ENCODE results near the gene DUSP10. TPM values are rescaled to one million over a fixed set of nuclear protein-coding genes. Genes with fewer than 3 reads are reported as not detected.

Gene DUSP10
- total RNA-seq, 1 experiment from 2014 or later, result 15.9 TPM

- H3K27me3 Mint-ChIP-seq (ENCODE audit: insufficient read depth, unreplicated experiment), result no peaks in the 10 kb centered on the region
- intact Hi-C loops (cut with micrococcal nuclease), result no loop called here
- DNase-seq (ENCODE audit: unreplicated experiment), result no peak
- peak overlapping the region; percentile 8 for H3K27ac Mint-ChIP-seq (ENCODE audit: low read depth, unreplicated experiment)
- peaks cover 56% of the 10 kb centered on the region for H3K36me3 Mint-ChIP-seq (ENCODE audit: insufficient read depth, unreplicated experiment)
- POLR2A ChIA-PET, result interaction anchor here (0.8 to 2.7 kb wide), 4 partner anchors 8 to 37 kb away, joined by 3 to 15 read pairs (median 4); partner anchors contain the start of gene DUSP10
- CTCF ChIA-PET, result interaction anchor here (0.6 to 2.7 kb wide), 5 partner anchors 14 to 182 kb away, joined by 3 to 14 read pairs (median 3); no protein-coding TSS in a partner anchor
- no peak for TF ChIP-seq CTCF (IDR thresholded peaks at IDR 0.05; ENCODE audit: unreplicated experiment)
- H3K4me1 Mint-ChIP-seq (ENCODE audit: insufficient read depth, unreplicated experiment), result peaks cover 14% of the 10 kb centered on the region
- no TSS peak for BruUV-seq (replicated peaks)
- H3K4me3 Mint-ChIP-seq (ENCODE audit: unreplicated experiment), result no peak overlapping the region
- no peaks in the 10 kb centered on the region for H3K9me3 Mint-ChIP-seq (ENCODE audit: unreplicated experiment)
Measured at GRCh38 chr1:221704306-221704705, 37.6 kb downstream of the DUSP10 start.

- BruUV-seq (replicated peaks), result TSS peak; percentile 17
- intact Hi-C loops (cut with micrococcal nuclease), result no loop called here
- ChIA-PET CTCF (interaction anchor here (0.6 to 1.7 kb wide), 11 partner anchors 11 to 857 kb away, joined by 3 to 7 read pairs (median 4); no protein-coding TSS in a partner anchor), POLR2A (interaction anchor here (0.8 to 2.7 kb wide), 10 partner anchors 8 to 224 kb away, joined by 3 to 15 read pairs (median 6); partner anchors contain the start of gene DUSP10)
- Mint-ChIP-seq H3K9me3 (ENCODE audit: unreplicated experiment) (no peaks in the 10 kb centered on the region), H3K4me3 (ENCODE audit: unreplicated experiment) (no peak overlapping the region), H3K27me3 (ENCODE audit: insufficient read depth, unreplicated experiment) (no peaks in the 10 kb centered on the region), H3K4me1 (ENCODE audit: insufficient read depth, unreplicated experiment) (no peaks in the 10 kb centered on the region), H3K36me3 (ENCODE audit: insufficient read depth, unreplicated experiment) (peaks cover 61% of the 10 kb centered on the region), H3K27ac (ENCODE audit: low read depth, unreplicated experiment) (no peak overlapping the region)
- no peak for DNase-seq (ENCODE audit: unreplicated experiment)
- TF ChIP-seq CTCF (IDR thresholded peaks at IDR 0.05; ENCODE audit: unreplicated experiment), result no peak
Measured at GRCh38 chr1:221701570-221702186, 40.2 kb downstream of the DUSP10 start.

- no peak overlapping the region for H3K27ac Mint-ChIP-seq (ENCODE audit: low read depth, unreplicated experiment)
- H3K4me3 Mint-ChIP-seq (ENCODE audit: unreplicated experiment), result no peak overlapping the region
- CTCF ChIA-PET, result interaction anchor here (0.6 to 1.7 kb wide), 4 partner anchors 10 to 856 kb away, joined by 3 to 5 read pairs (median 4); no protein-coding TSS in a partner anchor
- no peak for TF ChIP-seq CTCF (IDR thresholded peaks at IDR 0.05; ENCODE audit: unreplicated experiment)
- H3K4me1 Mint-ChIP-seq (ENCODE audit: insufficient read depth, unreplicated experiment), result peaks cover 2% of the 10 kb centered on the region
- H3K9me3 Mint-ChIP-seq (ENCODE audit: unreplicated experiment), result no peaks in the 10 kb centered on the region
- no peaks in the 10 kb centered on the region for H3K27me3 Mint-ChIP-seq (ENCODE audit: insufficient read depth, unreplicated experiment)
- no peak for DNase-seq (ENCODE audit: unreplicated experiment)
- POLR2A ChIA-PET, result interaction anchor here (0.7 to 2.6 kb wide), 9 partner anchors 9 to 1290 kb away, joined by 3 to 9 read pairs (median 7); partner anchors contain the start of gene DUSP10
- H3K36me3 Mint-ChIP-seq (ENCODE audit: insufficient read depth, unreplicated experiment), result peaks cover 61% of the 10 kb centered on the region
- intact Hi-C loops (cut with micrococcal nuclease), result no loop called here
- no TSS peak for BruUV-seq (replicated peaks)
Measured at GRCh38 chr1:221700948-221701347, 40.9 kb downstream of the DUSP10 start.

- Mint-ChIP-seq H3K9me3 (ENCODE audit: unreplicated experiment) (no peaks in the 10 kb centered on the region), H3K4me1 (ENCODE audit: insufficient read depth, unreplicated experiment) (peaks cover 6% of the 10 kb centered on the region), H3K27me3 (ENCODE audit: insufficient read depth, unreplicated experiment) (no peaks in the 10 kb centered on the region), H3K36me3 (ENCODE audit: insufficient read depth, unreplicated experiment) (peaks cover 56% of the 10 kb centered on the region), H3K4me3 (ENCODE audit: unreplicated experiment) (no peak overlapping the region), H3K27ac (ENCODE audit: low read depth, unreplicated experiment) (no peak overlapping the region)
- no TSS peak for BruUV-seq (replicated peaks)
- POLR2A ChIA-PET, result interaction anchor here (0.7 to 2.6 kb wide), 8 partner anchors 9 to 1290 kb away, joined by 3 to 8 read pairs (median 6); partner anchors contain the start of gene DUSP10
- intact Hi-C loops (cut with micrococcal nuclease), result no loop called here
- DNase-seq (ENCODE audit: unreplicated experiment), result no peak
- CTCF ChIA-PET, result interaction anchor here (0.7 to 1.7 kb wide), 3 partner anchors 10 to 40 kb away, joined by 3 to 5 read pairs (median 4); no protein-coding TSS in a partner anchor
- no peak for TF ChIP-seq CTCF (IDR thresholded peaks at IDR 0.05; ENCODE audit: unreplicated experiment)
Measured at GRCh38 chr1:221700536-221700935, 41.4 kb downstream of the DUSP10 start.
